Measurements from ENCODE around the gene CMC4. TPM values are rescaled to one million over a fixed set of nuclear protein-coding genes. Genes with fewer than 3 reads are reported as not detected.

Gene CMC4
- total RNA-seq, 6 donors from 2014 or later = 4.4 to 14.9 (median 7.8) TPM

- WGBS, 2 donors = 88 to 92% methylated on average over 5 of the region's 5 CpGs
- Histone ChIP-seq H3K9me3 (no peaks in the 10 kb centered on the region), H3K36me3 (peaks cover 0 to 15% (median 0%) of the 10 kb centered on the region in 4 donors), H3K4me1 (peaks cover 0 to 4% (median 0%) of the 10 kb centered on the region in 4 donors), H3K4me3 (no peak overlapping the region), H3K27ac (no peak overlapping the region), H3K27me3 (no peaks in the 10 kb centered on the region)
- no peak for DNase-seq
- ATAC-seq (ENCODE audit: low FRiP score in 2 of 2) = no peak
- TF ChIP-seq POLR2A (IDR thresholded peaks at IDR 0.05) = no peak
- TF ChIP-seq CTCF (IDR thresholded peaks at IDR 0.05) = no peak
- TF ChIP-seq POLR2AphosphoS5 (IDR thresholded peaks at IDR 0.05) = no peak
- TF ChIP-seq EP300 (IDR thresholded peaks at IDR 0.05) = no peak
Observed at GRCh38 chrX:155031657-155032056, 39.3 kb downstream of the CMC4 start.

- Histone ChIP-seq H3K9me3 (no peaks in the 10 kb centered on the region), H3K27ac (peak overlapping the region in 2 of 4 donors; percentile 6 to 94), H3K36me3 (peaks cover 0 to under 1% (median 0%) of the 10 kb centered on the region in 4 donors), H3K27me3 (no peaks in the 10 kb centered on the region), H3K4me1 (peaks cover 0 to 4% (median 2%) of the 10 kb centered on the region in 4 donors), H3K4me3 (no peak overlapping the region)
- ATAC-seq (ENCODE audit: low FRiP score in 2 of 2) = no peak
- 71 to 91% methylated on average over 2 of the region's 2 CpGs for WGBS, 2 donors
- no peak for DNase-seq
- TF ChIP-seq CTCF (IDR thresholded peaks at IDR 0.05) (no peak), POLR2A (IDR thresholded peaks at IDR 0.05) (no peak), POLR2AphosphoS5 (IDR thresholded peaks at IDR 0.05) (no peak), EP300 (IDR thresholded peaks at IDR 0.05) (no peak)
Observed at GRCh38 chrX:155028877-155029291, 42.1 kb downstream of the CMC4 start.

- no peak for ATAC-seq (ENCODE audit: low FRiP score in 2 of 2)
- 37 to 41% methylated on average over 3 of the region's 3 CpGs for WGBS, 2 donors
- no peaks in the 10 kb centered on the region for H3K27me3 ChIP-seq
- DNase-seq = no peak
- no peaks in the 10 kb centered on the region for H3K9me3 ChIP-seq
- H3K27ac ChIP-seq = peak overlapping the region; percentile 94 to 97 (median 94)
- peak overlapping the region; percentile 15 to 59 (median 56) for H3K4me3 ChIP-seq
- H3K36me3 ChIP-seq = no peaks in the 10 kb centered on the region
- H3K4me1 ChIP-seq = peaks cover 0 to 4% (median 2%) of the 10 kb centered on the region in 4 donors
- TF ChIP-seq EP300 (IDR thresholded peaks at IDR 0.05) = no peak
- TF ChIP-seq POLR2AphosphoS5 (IDR thresholded peaks at IDR 0.05) = no peak
- no peak for TF ChIP-seq CTCF (IDR thresholded peaks at IDR 0.05)
- TF ChIP-seq POLR2A (IDR thresholded peaks at IDR 0.05) = no peak
Observed at GRCh38 chrX:155028129-155028528, 42.8 kb downstream of the CMC4 start.

GRCh38 chrX:155027509-155028066, 43.3 kb downstream of the CMC4 start:
- Histone ChIP-seq H3K36me3 (no peaks in the 10 kb centered on the region), H3K4me1 (peaks cover 0 to 4% (median 2%) of the 10 kb centered on the region in 4 donors), H3K27me3 (no peaks in the 10 kb centered on the region), H3K9me3 (no peaks in the 10 kb centered on the region), H3K27ac (peak overlapping the region; percentile 94 to 97 (median 94)), H3K4me3 (peak overlapping the region; percentile 15 to 59 (median 56))
- peak in 1 of 2 donors; percentile 21 for DNase-seq
- WGBS, 2 donors = 1 to 40% methylated on average over 14 of the region's 14 CpGs
- TF ChIP-seq POLR2AphosphoS5 (IDR thresholded peaks at IDR 0.05) (no peak), EP300 (IDR thresholded peaks at IDR 0.05) (no peak), POLR2A (IDR thresholded peaks at IDR 0.05) (peak in 1 of 4 donors; percentile 37), CTCF (IDR thresholded peaks at IDR 0.05) (no peak)
- ATAC-seq (ENCODE audit: low FRiP score in 2 of 2) = peak in 1 of 2 donors; percentile 68
